Upper lobe of left lung (tissue), 4 donors: Measurements from ENCODE around the gene MCL1.

Experiments
- POLR2A ChIP-seq, 4 donors: fragments of 450-650 bp; IDR thresholded peaks; one replicate each; pipeline ENCODE4 v1.5.1; 2016 to 2017; ENCODE audit warnings: antibody characterized with exemption in 4 of 4, mild to moderate bottlenecking in 2 of 4
- TF ChIP-seq, protein P1 (sequence below), 6 experiments: fragments of 450-650 bp in 4 of 6; fragments of 200-600 bp in 2 of 6; sonication (generic) in 2 of 6; IDR thresholded peaks; one replicate each; pipeline ENCODE4 v1.5.1; 2016 to 2019; ENCODE audit warnings: antibody characterized with exemption in 6 of 6

DNA sequence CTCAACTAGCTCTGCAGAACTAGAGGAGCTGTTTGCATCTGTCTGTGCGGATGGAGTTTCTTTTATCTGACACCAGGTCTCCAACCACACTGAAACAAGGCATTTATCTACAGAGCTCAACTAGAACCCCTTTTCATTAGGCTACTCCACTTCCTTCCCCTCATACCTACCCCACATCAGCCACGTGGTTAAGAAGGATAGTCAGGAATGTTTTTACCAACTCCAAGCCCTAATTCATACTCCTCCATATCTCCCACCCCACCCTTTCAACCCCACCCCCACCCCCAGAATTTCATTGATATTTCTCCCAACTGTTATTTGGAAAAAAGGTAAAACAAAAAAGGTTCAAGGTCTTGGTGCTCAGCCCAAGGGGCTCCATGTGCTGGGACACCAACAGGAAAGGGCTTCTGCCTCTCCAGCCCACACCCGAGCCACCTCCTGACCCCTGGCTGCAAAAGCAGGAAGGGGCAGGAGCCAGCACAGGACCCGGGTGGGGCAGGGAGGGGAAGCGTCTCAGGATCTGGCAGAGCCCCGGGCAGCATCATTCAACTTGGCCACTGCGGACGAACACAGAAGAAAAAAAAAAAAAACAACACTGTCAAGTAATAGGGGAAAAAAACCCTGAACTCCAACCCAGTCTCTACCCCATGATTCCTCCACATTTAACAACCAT is 43.0 kb upstream of the MCL1 start:
- TF ChIP-seq, protein P1, sequence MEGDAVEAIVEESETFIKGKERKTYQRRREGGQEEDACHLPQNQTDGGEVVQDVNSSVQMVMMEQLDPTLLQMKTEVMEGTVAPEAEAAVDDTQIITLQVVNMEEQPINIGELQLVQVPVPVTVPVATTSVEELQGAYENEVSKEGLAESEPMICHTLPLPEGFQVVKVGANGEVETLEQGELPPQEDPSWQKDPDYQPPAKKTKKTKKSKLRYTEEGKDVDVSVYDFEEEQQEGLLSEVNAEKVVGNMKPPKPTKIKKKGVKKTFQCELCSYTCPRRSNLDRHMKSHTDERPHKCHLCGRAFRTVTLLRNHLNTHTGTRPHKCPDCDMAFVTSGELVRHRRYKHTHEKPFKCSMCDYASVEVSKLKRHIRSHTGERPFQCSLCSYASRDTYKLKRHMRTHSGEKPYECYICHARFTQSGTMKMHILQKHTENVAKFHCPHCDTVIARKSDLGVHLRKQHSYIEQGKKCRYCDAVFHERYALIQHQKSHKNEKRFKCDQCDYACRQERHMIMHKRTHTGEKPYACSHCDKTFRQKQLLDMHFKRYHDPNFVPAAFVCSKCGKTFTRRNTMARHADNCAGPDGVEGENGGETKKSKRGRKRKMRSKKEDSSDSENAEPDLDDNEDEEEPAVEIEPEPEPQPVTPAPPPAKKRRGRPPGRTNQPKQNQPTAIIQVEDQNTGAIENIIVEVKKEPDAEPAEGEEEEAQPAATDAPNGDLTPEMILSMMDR (IDR thresholded peaks at IDR 0.05) = peak in 1 of 6 experiments; percentile 8
- TF ChIP-seq POLR2A (IDR thresholded peaks at IDR 0.05) = no peak
